ENCODE results near the gene NADK.

DNA sequence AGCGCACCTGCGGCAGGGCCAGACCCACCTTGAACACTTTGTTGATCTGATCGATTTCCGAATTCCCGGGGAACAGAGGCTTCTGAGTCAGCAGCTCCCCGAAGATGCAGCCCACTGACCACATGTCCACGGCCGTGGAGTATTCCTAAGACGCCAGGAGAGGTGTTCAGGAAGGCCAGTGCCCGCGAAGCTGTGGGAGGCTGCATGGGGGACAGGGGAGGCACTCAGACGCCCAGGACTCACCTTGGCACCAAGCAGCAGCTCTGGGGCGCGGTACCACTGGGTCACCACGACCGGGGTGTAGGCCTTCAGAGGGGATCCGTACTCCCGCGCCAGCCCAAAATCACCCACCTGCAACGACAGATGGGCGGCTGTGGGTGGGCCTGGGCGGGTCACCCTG is 74.5 kb downstream of the NADK start:
- TF ChIP-seq, protein P1, sequence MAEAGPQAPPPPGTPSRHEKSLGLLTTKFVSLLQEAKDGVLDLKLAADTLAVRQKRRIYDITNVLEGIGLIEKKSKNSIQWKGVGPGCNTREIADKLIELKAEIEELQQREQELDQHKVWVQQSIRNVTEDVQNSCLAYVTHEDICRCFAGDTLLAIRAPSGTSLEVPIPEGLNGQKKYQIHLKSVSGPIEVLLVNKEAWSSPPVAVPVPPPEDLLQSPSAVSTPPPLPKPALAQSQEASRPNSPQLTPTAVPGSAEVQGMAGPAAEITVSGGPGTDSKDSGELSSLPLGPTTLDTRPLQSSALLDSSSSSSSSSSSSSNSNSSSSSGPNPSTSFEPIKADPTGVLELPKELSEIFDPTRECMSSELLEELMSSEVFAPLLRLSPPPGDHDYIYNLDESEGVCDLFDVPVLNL (CRISPR knock-in tag; IDR thresholded peaks at IDR 0.05; ENCODE audit: borderline replicate concordance, low read depth) = no peak
- TF ChIP-seq, protein P2, sequence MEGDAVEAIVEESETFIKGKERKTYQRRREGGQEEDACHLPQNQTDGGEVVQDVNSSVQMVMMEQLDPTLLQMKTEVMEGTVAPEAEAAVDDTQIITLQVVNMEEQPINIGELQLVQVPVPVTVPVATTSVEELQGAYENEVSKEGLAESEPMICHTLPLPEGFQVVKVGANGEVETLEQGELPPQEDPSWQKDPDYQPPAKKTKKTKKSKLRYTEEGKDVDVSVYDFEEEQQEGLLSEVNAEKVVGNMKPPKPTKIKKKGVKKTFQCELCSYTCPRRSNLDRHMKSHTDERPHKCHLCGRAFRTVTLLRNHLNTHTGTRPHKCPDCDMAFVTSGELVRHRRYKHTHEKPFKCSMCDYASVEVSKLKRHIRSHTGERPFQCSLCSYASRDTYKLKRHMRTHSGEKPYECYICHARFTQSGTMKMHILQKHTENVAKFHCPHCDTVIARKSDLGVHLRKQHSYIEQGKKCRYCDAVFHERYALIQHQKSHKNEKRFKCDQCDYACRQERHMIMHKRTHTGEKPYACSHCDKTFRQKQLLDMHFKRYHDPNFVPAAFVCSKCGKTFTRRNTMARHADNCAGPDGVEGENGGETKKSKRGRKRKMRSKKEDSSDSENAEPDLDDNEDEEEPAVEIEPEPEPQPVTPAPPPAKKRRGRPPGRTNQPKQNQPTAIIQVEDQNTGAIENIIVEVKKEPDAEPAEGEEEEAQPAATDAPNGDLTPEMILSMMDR (IDR thresholded peaks at IDR 0.05) = no peak
- TF ChIP-seq NFE2L1 (CRISPR knock-in tag; IDR thresholded peaks at IDR 0.05) = no peak
- TF ChIP-seq ZNF138 (CRISPR knock-in tag; conservative IDR thresholded peaks at IDR 0.05) = no peak
- no peak for TF ChIP-seq NFATC4 (CRISPR knock-in tag; IDR thresholded peaks at IDR 0.05)
- TF ChIP-seq SMAD4 (CRISPR knock-in tag; IDR thresholded peaks at IDR 0.05) = no peak
- TF ChIP-seq, protein P3, sequence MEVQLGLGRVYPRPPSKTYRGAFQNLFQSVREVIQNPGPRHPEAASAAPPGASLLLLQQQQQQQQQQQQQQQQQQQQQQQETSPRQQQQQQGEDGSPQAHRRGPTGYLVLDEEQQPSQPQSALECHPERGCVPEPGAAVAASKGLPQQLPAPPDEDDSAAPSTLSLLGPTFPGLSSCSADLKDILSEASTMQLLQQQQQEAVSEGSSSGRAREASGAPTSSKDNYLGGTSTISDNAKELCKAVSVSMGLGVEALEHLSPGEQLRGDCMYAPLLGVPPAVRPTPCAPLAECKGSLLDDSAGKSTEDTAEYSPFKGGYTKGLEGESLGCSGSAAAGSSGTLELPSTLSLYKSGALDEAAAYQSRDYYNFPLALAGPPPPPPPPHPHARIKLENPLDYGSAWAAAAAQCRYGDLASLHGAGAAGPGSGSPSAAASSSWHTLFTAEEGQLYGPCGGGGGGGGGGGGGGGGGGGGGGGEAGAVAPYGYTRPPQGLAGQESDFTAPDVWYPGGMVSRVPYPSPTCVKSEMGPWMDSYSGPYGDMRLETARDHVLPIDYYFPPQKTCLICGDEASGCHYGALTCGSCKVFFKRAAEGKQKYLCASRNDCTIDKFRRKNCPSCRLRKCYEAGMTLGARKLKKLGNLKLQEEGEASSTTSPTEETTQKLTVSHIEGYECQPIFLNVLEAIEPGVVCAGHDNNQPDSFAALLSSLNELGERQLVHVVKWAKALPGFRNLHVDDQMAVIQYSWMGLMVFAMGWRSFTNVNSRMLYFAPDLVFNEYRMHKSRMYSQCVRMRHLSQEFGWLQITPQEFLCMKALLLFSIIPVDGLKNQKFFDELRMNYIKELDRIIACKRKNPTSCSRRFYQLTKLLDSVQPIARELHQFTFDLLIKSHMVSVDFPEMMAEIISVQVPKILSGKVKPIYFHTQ (CRISPR knock-in tag; IDR thresholded peaks at IDR 0.05) = no peak
- TF ChIP-seq CREB1 (CRISPR knock-in tag; IDR thresholded peaks at IDR 0.05) = no peak
- TF ChIP-seq, protein P4, sequence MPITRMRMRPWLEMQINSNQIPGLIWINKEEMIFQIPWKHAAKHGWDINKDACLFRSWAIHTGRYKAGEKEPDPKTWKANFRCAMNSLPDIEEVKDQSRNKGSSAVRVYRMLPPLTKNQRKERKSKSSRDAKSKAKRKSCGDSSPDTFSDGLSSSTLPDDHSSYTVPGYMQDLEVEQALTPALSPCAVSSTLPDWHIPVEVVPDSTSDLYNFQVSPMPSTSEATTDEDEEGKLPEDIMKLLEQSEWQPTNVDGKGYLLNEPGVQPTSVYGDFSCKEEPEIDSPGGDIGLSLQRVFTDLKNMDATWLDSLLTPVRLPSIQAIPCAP (CRISPR knock-in tag; IDR thresholded peaks at IDR 0.05) = no peak
- no peak for TF ChIP-seq KAT7 (CRISPR knock-in tag; IDR thresholded peaks at IDR 0.05; ENCODE audit: borderline replicate concordance)
- TF ChIP-seq, protein P5, sequence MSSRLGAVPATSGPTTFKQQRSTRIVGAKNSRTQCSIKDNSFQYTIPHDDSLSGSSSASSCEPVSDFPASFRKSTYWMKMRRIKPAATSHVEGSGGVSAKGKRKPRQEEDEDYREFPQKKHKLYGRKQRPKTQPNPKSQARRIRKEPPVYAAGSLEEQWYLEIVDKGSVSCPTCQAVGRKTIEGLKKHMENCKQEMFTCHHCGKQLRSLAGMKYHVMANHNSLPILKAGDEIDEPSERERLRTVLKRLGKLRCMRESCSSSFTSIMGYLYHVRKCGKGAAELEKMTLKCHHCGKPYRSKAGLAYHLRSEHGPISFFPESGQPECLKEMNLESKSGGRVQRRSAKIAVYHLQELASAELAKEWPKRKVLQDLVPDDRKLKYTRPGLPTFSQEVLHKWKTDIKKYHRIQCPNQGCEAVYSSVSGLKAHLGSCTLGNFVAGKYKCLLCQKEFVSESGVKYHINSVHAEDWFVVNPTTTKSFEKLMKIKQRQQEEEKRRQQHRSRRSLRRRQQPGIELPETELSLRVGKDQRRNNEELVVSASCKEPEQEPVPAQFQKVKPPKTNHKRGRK (CRISPR knock-in tag; IDR thresholded peaks at IDR 0.05; ENCODE audit: borderline replicate concordance) = no peak
